D721Med (cell line): ENCODE measurements around the gene SLC2A2.
A peak's percentile ranks its signal among the peaks of the same experiment; 100 is the strongest.

Experiments
- DNase-seq: peaks from one replicate; pipeline ENCODE4 v3.0.0; 2011; ENCODE audit warnings: low spot score; ENCODE audit not compliant: insufficient read length
- FAIRE-seq: peaks from 2 replicates; lab custom pipeline; 2011; peaks lifted over from hg19 to GRCh38; lab: Jason Lieb, UNC
- TF ChIP-seq, protein P1 (sequence below): IDR thresholded peaks from 2 replicates; pipeline ENCODE4 v1.5.1; 2012; ENCODE audit warnings: mild to moderate bottlenecking, control low read depth; ENCODE audit not compliant: insufficient read depth; ENCODE audit errors: missing control alignments

Gene SLC2A2

DNA sequence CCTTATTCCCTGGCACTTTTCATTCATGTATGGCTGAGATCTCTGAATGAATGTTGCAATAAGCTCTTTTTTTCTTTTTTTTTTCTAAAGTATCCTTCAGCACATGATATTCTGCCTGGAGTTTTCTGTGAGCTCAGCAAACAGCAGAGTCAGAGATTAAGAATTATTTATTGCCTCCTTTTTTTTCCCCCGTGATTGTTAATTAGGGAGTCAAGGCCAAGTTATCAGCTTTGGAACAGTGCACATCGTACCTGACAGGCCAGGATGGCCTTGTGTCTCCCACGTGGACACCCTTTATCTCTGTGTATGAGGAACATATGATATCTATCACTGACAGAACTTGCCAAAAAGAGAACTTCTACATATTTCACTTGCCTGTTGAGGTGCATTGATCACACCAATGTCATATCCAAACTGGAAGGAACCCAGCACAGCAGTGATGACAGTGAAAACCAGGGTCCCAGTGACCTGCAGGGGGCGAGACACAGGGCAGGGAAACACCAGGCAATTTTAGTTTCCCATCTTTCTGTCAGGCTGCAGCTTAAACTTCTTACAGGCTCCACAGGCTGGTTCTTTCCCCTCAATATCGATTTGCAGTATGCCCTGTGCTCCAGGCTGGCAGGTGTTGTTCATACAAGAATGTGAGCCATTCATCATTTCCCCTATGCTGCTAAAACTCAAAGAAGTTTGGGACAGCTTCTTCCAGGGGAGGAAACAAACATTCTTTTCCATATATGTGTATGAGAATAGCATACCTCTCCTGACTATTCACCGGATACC, 8.2 kb downstream of the SLC2A2 start:
- no peak for DNase-seq
- TF ChIP-seq, protein P1, sequence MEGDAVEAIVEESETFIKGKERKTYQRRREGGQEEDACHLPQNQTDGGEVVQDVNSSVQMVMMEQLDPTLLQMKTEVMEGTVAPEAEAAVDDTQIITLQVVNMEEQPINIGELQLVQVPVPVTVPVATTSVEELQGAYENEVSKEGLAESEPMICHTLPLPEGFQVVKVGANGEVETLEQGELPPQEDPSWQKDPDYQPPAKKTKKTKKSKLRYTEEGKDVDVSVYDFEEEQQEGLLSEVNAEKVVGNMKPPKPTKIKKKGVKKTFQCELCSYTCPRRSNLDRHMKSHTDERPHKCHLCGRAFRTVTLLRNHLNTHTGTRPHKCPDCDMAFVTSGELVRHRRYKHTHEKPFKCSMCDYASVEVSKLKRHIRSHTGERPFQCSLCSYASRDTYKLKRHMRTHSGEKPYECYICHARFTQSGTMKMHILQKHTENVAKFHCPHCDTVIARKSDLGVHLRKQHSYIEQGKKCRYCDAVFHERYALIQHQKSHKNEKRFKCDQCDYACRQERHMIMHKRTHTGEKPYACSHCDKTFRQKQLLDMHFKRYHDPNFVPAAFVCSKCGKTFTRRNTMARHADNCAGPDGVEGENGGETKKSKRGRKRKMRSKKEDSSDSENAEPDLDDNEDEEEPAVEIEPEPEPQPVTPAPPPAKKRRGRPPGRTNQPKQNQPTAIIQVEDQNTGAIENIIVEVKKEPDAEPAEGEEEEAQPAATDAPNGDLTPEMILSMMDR, result peak; percentile 8

DNA sequence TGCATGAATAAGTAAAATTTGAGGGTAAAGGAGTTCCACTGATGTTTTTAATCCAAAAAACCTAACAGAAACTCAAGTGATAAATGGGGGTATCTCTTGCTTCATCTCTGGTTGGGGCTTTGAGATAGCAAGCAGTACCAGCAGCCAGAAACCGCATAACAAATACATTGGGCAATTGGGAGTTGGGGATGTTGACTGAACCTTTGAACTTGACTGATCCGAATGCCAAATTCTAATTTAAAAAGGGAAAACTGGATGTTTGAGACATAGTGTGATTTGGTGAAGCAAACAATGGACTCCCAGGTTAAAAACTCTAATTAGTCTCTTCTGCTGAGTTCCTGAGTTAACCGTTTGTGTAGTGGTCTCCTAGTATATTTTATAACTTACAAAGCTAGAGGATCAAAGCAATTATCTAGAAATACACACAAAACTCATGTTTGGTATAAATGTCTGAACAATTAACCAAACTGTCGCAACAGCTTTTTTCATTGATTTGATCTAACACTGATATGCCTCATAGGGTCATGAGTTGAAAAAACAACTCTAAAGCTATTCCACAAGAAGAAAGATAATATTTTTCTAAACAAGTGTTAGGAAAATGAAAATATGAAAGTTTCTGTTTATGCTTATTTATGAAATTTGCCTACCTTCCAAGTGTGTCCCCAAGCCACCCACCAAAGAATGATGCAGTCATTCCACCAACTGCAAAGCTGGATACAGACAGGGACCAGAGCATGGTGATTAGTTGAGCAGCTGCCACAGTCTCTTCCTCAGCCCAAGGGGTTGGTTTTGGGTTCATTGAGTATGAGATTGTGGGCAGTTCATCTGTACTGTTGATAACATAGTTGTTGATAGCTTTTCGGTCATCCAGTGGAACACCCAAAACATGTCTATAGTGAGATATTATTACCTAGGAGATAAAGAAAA, 12.4 kb downstream of the SLC2A2 start:
- DNase-seq (no peak), FAIRE-seq (no peak)
- TF ChIP-seq, protein P1, result no peak

More for the DNA sequence above, 8.2 kb downstream of the SLC2A2 start:
- FAIRE-seq, result no peak

DNA sequence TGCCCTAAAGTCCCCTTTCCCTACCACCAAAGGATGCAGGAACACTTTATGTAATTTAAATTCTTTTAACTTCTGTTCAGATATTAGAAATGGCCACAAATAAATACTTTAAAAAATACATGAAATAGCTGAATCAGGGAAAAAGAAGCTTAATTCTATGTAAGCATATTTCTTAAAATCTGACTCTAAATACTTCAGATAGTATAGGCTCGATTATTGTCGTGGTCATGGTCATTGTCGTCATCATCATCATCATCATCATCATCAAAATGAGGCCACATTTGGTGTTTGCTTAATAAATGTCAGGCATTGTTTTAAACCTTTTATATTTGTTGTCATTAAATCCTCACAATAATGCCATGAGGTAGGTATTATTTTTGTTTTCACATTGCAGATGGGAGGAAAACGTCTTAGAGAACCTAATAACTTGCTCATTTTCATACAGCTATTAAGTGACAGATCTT, 14.6 kb downstream of the SLC2A2 start:
- TF ChIP-seq, protein P1, result no peak
- no peak for DNase-seq
- no peak for FAIRE-seq

DNA sequence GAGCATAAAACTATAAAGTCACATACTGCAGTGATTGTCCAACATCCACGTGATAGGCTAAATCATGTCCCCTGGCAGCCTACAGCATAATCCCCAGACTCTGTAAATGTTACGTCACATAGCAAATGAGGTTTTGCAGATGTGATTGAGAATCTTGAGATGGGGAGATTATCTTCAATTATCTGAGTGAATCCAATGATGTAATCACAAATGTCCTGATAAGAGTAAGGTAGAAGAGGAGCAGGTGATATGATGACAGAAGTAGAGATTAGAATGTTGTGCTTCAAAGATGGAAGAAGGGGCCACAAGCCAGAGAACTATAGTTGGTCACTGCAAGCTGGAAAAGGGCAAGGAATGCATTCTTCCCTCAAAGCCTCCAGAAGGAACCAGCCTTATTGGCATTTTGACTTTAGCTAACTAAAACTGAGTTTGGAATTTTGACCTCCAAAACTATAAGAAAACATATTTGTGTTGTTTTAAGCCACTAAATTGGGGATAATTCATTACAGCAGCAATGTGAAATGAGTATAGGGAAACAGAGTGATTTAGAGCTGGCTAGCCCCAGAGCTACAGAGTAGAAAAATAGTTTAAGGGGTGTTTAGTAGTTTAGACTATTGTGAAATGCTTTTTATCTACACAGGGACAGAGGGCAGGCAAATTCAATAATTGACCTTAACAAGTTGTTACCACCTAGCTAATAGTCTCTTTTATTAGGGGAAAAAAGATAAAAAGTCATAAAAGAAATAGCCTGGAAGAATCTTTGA, 15.2 kb downstream of the SLC2A2 start:
- FAIRE-seq (no peak), DNase-seq (no peak)
- TF ChIP-seq, protein P1, result no peak

DNA sequence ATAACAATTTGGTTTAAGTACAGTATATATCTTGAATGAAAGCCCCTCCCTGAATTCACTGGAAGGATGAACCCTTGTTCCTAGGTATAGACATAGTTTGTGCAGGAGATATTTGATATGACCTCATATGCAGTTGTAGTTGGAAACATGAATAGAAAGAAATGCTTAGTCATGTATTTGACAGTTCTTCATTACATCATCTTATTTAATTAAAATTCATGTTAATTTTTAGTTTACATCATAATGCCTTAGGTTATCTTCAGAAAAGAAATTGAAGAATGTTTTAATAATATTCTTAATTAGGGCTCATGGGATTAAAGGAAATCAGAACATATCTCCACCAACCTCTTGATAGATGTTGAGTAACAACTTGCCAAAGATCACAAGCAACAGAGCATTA, 19.2 kb downstream of the SLC2A2 start:
- TF ChIP-seq, protein P1, result no peak
- FAIRE-seq (no peak), DNase-seq (no peak)

DNA sequence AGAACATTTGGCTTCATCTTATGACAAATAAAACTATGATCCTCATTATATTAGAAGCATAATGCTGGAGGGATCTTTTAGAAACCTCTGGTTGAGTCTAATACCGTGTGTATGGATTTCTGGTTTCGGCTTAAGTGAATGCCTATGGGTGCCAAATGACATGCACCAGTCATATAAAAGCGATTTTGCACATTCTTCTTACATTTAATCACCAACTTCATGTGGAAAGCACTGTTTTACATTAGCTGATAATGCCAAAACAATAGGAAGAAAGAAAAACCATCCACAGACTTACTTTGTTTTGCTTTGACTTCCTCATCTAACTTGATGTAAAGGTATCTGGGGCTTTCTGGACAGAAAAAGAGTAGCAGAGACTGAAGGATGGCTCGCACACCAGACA, 20.9 kb downstream of the SLC2A2 start:
- TF ChIP-seq, protein P1, result no peak
- no peak for FAIRE-seq
- no peak for DNase-seq
